ENCODE results near the gene BICC1. TPM values are rescaled to one million over a fixed set of nuclear protein-coding genes. Genes with fewer than 3 reads are reported as not detected.

The BICC1 gene
- total RNA-seq, 1 donor from 2014 or later: 0.12 TPM

DNA sequence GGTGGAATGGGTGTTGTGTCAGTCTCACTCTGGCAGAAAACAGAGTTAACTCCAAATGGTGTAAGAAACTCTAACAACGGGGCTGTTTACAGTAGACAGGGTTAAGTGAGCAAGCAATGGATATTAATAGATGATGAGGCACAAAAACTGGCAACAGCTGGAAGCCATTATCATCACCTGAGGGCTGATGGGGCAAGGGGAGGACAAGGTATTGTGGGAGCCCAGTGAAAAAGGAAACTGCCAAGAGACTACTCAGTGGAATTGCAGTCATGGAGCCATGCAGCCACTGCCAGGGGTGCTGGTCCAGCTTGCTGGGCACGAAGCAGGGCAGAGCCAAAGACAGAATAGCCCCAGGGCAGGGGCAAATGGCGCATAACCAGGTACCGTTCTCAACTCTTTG lies 260.7 kb downstream of the BICC1 start:
- no peak for DNase-seq
- TF ChIP-seq CTCF (IDR thresholded peaks at IDR 0.05; ENCODE audit: partially characterized antibody, unreplicated experiment): no peak
- Mint-ChIP-seq H3K27ac (ENCODE audit: unreplicated experiment) (no peak overlapping the region), H3K4me3 (ENCODE audit: unreplicated experiment) (no peak overlapping the region), H3K36me3 (ENCODE audit: unreplicated experiment) (no peaks in the 10 kb centered on the region), H3K9me3 (ENCODE audit: unreplicated experiment) (no peaks in the 10 kb centered on the region), H3K27me3 (ENCODE audit: unreplicated experiment) (no peaks in the 10 kb centered on the region), H3K4me1 (ENCODE audit: low read depth, unreplicated experiment) (peaks cover 13% of the 10 kb centered on the region)

- TF ChIP-seq CTCF (IDR thresholded peaks at IDR 0.05; ENCODE audit: partially characterized antibody, unreplicated experiment): no peak
- H3K4me1 Mint-ChIP-seq (ENCODE audit: low read depth, unreplicated experiment): peaks cover 13% of the 10 kb centered on the region
- no peak overlapping the region for H3K27ac Mint-ChIP-seq (ENCODE audit: unreplicated experiment)
- H3K36me3 Mint-ChIP-seq (ENCODE audit: unreplicated experiment): no peaks in the 10 kb centered on the region
- DNase-seq: no peak
- H3K27me3 Mint-ChIP-seq (ENCODE audit: unreplicated experiment): no peaks in the 10 kb centered on the region
- H3K4me3 Mint-ChIP-seq (ENCODE audit: unreplicated experiment): no peak overlapping the region
- no peaks in the 10 kb centered on the region for H3K9me3 Mint-ChIP-seq (ENCODE audit: unreplicated experiment)
These were observed 261.3 kb downstream of the BICC1 start for GRCh38 chr10:58773944-58774343.

DNA sequence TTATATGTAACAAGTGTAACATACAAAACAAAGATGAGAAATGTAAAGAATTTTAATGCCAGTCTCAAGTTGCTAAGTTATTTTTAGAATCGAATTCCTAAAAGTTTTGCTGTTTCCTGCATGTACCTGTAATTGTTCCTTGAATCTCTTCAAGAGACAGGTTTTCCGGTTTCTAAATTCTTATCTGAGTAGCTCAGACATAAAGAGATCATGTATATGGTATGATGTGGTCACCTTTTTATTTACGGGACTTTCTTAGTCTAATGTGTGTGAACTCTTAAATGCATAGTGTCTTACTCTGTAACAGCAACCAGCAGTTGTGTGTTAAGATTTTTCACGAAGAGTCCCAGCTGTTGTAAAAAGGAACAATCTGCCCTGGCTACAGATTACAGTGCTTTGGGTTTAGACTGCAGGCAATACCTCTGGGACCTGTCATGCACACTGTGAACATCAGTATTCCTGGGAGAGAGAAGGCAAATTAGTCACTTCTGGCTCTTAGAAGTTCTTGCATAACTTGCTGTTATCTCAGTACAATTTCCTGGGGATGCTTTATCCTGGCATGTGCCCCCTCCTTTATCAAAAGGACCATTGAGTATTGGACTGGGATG lies 263.4 kb downstream of the BICC1 start:
- peaks cover 13% of the 10 kb centered on the region for H3K4me1 Mint-ChIP-seq (ENCODE audit: low read depth, unreplicated experiment)
- DNase-seq: no peak
- no peak overlapping the region for H3K27ac Mint-ChIP-seq (ENCODE audit: unreplicated experiment)
- no peaks in the 10 kb centered on the region for H3K27me3 Mint-ChIP-seq (ENCODE audit: unreplicated experiment)
- TF ChIP-seq CTCF (IDR thresholded peaks at IDR 0.05; ENCODE audit: partially characterized antibody, unreplicated experiment): no peak
- H3K4me3 Mint-ChIP-seq (ENCODE audit: unreplicated experiment): no peak overlapping the region
- no peaks in the 10 kb centered on the region for H3K36me3 Mint-ChIP-seq (ENCODE audit: unreplicated experiment)
- no peaks in the 10 kb centered on the region for H3K9me3 Mint-ChIP-seq (ENCODE audit: unreplicated experiment)

DNA sequence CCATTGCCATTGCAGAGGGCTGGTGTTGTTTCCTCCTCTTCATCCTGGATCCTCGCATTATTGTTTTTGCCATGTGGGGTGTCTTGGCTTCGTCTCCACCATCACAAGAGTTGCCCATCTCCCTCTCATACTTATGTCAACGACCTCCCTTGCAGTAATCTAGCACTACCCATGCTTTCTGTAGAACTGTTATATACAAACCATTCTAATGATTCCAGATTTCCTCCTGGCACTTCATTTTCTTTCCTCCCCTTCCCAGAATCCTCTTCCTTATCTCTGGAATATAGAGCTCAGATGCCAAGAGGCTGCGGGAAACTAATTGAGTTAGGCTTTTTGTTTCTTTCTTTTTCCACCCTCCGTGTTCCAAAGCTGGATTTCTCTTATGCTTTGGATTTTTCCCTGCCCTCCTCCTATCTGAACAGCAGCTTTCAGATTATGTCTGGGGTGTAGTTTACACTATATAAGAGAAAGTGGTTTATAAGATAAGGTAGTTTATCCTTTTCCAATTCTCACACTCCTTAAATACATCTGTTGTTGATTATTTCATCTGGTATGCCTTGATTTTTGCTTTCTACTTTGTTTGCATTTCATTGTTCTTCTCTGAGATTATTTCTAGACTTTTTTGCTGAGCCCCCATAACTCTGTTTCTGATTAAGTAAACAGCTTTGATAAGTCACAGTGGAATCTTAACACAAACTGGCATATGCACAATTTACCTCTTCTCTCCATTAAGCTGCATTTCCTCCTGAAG lies 264.1 kb downstream of the BICC1 start:
- Mint-ChIP-seq H3K4me1 (ENCODE audit: low read depth, unreplicated experiment) (peaks cover 15% of the 10 kb centered on the region), H3K27ac (ENCODE audit: unreplicated experiment) (peak overlapping the region; percentile 4), H3K27me3 (ENCODE audit: unreplicated experiment) (no peaks in the 10 kb centered on the region), H3K9me3 (ENCODE audit: unreplicated experiment) (no peaks in the 10 kb centered on the region), H3K36me3 (ENCODE audit: unreplicated experiment) (no peaks in the 10 kb centered on the region), H3K4me3 (ENCODE audit: unreplicated experiment) (no peak overlapping the region)
- DNase-seq: no peak
- no peak for TF ChIP-seq CTCF (IDR thresholded peaks at IDR 0.05; ENCODE audit: partially characterized antibody, unreplicated experiment)

- no peak for TF ChIP-seq CTCF (IDR thresholded peaks at IDR 0.05; ENCODE audit: partially characterized antibody, unreplicated experiment)
- peaks cover 15% of the 10 kb centered on the region for H3K4me1 Mint-ChIP-seq (ENCODE audit: low read depth, unreplicated experiment)
- DNase-seq: no peak
- H3K9me3 Mint-ChIP-seq (ENCODE audit: unreplicated experiment): no peaks in the 10 kb centered on the region
- H3K4me3 Mint-ChIP-seq (ENCODE audit: unreplicated experiment): no peak overlapping the region
- no peaks in the 10 kb centered on the region for H3K36me3 Mint-ChIP-seq (ENCODE audit: unreplicated experiment)
- H3K27ac Mint-ChIP-seq (ENCODE audit: unreplicated experiment): no peak overlapping the region
- no peaks in the 10 kb centered on the region for H3K27me3 Mint-ChIP-seq (ENCODE audit: unreplicated experiment)
These were observed 266.3 kb downstream of the BICC1 start for GRCh38 chr10:58778966-58779365.

Measured in glutamatergic neuron (in vitro differentiated cells).